T-helper 17 cell (primary cell): ENCODE measurements around the gene SUCLG1. TPM values are rescaled to one million over a fixed set of nuclear protein-coding genes. Genes with fewer than 3 reads are reported as not detected.

Experiments
- ATAC-seq: fragments of 150-1000 bp; cut with Tn5 transposase; 2 replicates; pipeline ENCODE4 v1.10.0; 2021; ENCODE audit warnings: mild to moderate bottlenecking, moderate library complexity
- DNase-seq, 3 donors: peaks; one replicate each; pipeline versions ENCODE4 v3.0.0 to v3.0.0-alpha.2; 2020 to 2021
- H3K9me3 ChIP-seq: one replicate; pipeline ENCODE4 v1.7.0; 2013; ENCODE audit warnings: low read length, mild to moderate bottlenecking; ENCODE audit not compliant: control insufficient read depth, poor library complexity, severe bottlenecking
- H3K27ac Mint-ChIP-seq: one replicate; pipeline ENCODE4 v1.8.0; 2022; ENCODE audit warnings: mild to moderate bottlenecking, moderate library complexity, mixed read lengths
- H3K27me3 Mint-ChIP-seq: one replicate; pipeline ENCODE4 v1.8.0; 2022; ENCODE audit warnings: mixed read lengths
- H3K36me3 Mint-ChIP-seq: one replicate; pipeline ENCODE4 v1.8.0; 2022; ENCODE audit warnings: low read depth, mixed read lengths
- H3K4me1 Mint-ChIP-seq: one replicate; pipeline ENCODE4 v1.8.0; 2022; ENCODE audit warnings: mild to moderate bottlenecking, mixed read lengths
- H3K4me3 Mint-ChIP-seq: one replicate; pipeline ENCODE4 v1.8.0; 2022; ENCODE audit warnings: mild to moderate bottlenecking, moderate library complexity, mixed read lengths
- total RNA-seq, 4 donors: library from RNA in 2 of 4; stranded (reverse) in 2 of 4; gene quantifications; one replicate each; pipeline ENCODE4 v1.2.3 and lab custom pipeline; 2022 to 2026

Gene SUCLG1
- total RNA-seq, 2 donors from 2014 or later, result 45.8 to 51.1 TPM

DNA sequence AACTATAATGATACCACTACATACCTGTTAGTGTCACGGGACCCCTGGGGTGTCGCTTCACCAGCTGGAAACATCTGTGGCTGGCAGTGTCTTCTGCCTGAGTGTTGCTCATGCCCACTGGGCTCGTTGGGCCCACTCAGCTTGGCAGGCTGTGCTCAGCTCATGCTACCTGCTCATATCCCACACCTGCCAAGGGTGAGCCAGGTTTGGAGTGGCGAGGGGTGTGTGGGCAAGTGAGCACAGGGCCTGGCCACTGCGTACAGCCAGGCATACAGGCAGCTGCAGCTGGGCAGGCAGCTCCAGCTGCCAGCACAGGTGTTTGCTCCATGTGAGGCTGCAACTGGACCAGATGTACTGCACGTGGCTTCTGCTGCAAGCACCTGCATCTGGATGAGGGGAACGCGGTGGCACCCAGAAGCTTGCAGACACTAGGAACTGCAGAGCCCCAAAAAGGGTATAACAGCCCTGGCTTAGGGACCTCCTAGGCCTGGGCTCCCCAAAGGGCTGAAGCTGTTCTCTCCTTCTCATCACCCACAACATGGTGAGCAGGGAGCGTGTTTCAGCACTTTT lies 70.1 kb downstream of the SUCLG1 start:
- Mint-ChIP-seq H3K27me3 (peaks cover 54% of the 10 kb centered on the region), H3K27ac (no peak overlapping the region), H3K4me1 (no peaks in the 10 kb centered on the region), H3K36me3 (peaks cover 4% of the 10 kb centered on the region), H3K4me3 (no peak overlapping the region)
- no peak for DNase-seq
- H3K9me3 ChIP-seq, result no peaks in the 10 kb centered on the region
- ATAC-seq, result no peak

- H3K27me3 Mint-ChIP-seq, result peaks cover 59% of the 10 kb centered on the region
- H3K36me3 Mint-ChIP-seq, result peaks cover 5% of the 10 kb centered on the region
- DNase-seq (no peak), ATAC-seq (no peak)
- no peak overlapping the region for H3K4me3 Mint-ChIP-seq
- no peak overlapping the region for H3K27ac Mint-ChIP-seq
- no peaks in the 10 kb centered on the region for H3K9me3 ChIP-seq
- H3K4me1 Mint-ChIP-seq, result no peaks in the 10 kb centered on the region
These were observed 70.9 kb downstream of the SUCLG1 start for GRCh38 chr2:84388133-84388532.

GRCh38 chr2:84386336-84387040 lies 72.6 kb downstream of the SUCLG1 start:
- DNase-seq, result no peak
- Mint-ChIP-seq H3K4me1 (no peaks in the 10 kb centered on the region), H3K36me3 (peaks cover 6% of the 10 kb centered on the region), H3K4me3 (no peak overlapping the region), H3K27me3 (peaks cover 59% of the 10 kb centered on the region), H3K27ac (no peak overlapping the region)
- no peaks in the 10 kb centered on the region for H3K9me3 ChIP-seq
- ATAC-seq, result no peak

DNA sequence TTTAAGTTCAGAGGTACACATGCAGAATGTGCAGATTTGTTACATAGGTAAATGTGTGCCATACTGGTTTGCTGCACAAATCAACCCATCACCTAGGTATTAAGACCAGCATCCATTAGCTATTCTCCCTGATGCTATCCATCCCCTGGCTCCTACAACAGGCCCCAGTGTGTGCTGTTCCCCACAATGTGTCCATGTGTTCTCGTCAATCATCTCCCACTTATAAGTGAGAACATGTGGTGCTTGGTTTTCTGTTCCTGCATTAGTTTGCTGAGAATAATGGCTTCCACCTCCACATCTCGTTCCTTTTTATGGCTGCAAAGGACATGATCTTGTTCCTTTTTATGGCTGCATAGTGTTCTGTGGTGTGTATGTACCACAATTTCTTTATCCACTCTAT lies 75.8 kb downstream of the SUCLG1 start:
- no peaks in the 10 kb centered on the region for H3K9me3 ChIP-seq
- Mint-ChIP-seq H3K27me3 (peaks cover 58% of the 10 kb centered on the region), H3K27ac (no peak overlapping the region), H3K4me3 (no peak overlapping the region), H3K4me1 (peaks cover 2% of the 10 kb centered on the region), H3K36me3 (peaks cover 5% of the 10 kb centered on the region)
- DNase-seq (no peak), ATAC-seq (no peak)

DNA sequence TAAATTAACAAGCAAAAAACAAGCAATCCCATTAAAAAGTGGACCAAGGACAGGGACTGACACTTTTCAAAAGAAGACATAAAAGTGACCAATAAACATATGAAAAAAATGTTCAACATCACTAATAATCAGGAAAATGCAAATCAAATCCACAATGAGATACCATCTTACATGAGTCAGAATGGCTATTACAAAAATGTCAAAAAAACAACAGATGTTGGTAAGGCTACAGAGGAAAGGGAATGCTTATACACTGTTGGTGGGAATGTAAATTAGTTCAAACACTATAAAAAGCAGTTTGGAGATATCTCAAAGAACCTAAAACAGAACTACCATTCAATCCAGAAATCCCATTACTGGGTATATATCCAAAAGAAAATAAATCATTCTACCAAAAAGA lies 78.2 kb downstream of the SUCLG1 start:
- H3K36me3 Mint-ChIP-seq, result peaks cover 5% of the 10 kb centered on the region
- H3K4me1 Mint-ChIP-seq, result peaks cover 2% of the 10 kb centered on the region
- DNase-seq, result no peak
- H3K27ac Mint-ChIP-seq, result no peak overlapping the region
- peaks cover 38% of the 10 kb centered on the region for H3K27me3 Mint-ChIP-seq
- ATAC-seq, result no peak
- no peaks in the 10 kb centered on the region for H3K9me3 ChIP-seq
- H3K4me3 Mint-ChIP-seq, result no peak overlapping the region

DNA sequence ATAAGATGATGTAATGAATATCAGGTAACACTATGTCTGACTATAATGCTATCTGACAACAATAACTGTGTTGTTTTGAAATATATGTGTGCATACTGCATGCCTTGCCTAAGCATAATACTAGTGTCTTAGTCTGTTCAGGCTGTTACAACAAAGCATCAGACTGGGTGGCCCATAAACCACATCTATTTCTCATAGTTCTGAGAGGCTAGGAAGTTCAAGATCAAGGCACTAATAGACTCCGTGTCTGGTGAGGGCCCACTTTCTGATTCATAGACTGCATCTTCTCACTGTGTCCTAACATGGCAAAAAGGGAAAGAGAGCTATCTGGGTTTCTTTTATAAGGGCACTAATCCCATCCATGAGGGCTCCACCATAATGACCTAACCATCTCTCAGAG lies 80.1 kb downstream of the SUCLG1 start:
- H3K36me3 Mint-ChIP-seq, result peaks cover 4% of the 10 kb centered on the region
- ATAC-seq (no peak), DNase-seq (no peak)
- H3K9me3 ChIP-seq, result no peaks in the 10 kb centered on the region
- peaks cover 2% of the 10 kb centered on the region for H3K4me1 Mint-ChIP-seq
- peaks cover 28% of the 10 kb centered on the region for H3K27me3 Mint-ChIP-seq
- H3K27ac Mint-ChIP-seq, result no peak overlapping the region
- H3K4me3 Mint-ChIP-seq, result no peak overlapping the region

- Mint-ChIP-seq H3K27me3 (peaks cover 26% of the 10 kb centered on the region), H3K4me3 (no peak overlapping the region), H3K36me3 (peaks cover 5% of the 10 kb centered on the region), H3K27ac (no peak overlapping the region), H3K4me1 (no peaks in the 10 kb centered on the region)
- DNase-seq (no peak), ATAC-seq (no peak)
- no peaks in the 10 kb centered on the region for H3K9me3 ChIP-seq
These were observed 84.1 kb downstream of the SUCLG1 start for GRCh38 chr2:84375020-84375419.

GRCh38 chr2:84373866-84374265 lies 85.2 kb downstream of the SUCLG1 start:
- no peaks in the 10 kb centered on the region for H3K4me1 Mint-ChIP-seq
- no peak overlapping the region for H3K27ac Mint-ChIP-seq
- ATAC-seq, result no peak

More at GRCh38 chr2:84373866-84374265, 85.2 kb downstream of the SUCLG1 start:
- no peaks in the 10 kb centered on the region for H3K9me3 ChIP-seq
- H3K36me3 Mint-ChIP-seq, result peaks cover 5% of the 10 kb centered on the region
- DNase-seq, result no peak
- peaks cover 23% of the 10 kb centered on the region for H3K27me3 Mint-ChIP-seq
- no peak overlapping the region for H3K4me3 Mint-ChIP-seq

Other genes starting within 250 kb of the SUCLG1 start
- gene DNAH6, start 57.2 kb upstream of the SUCLG1 start, total RNA-seq, result 1 to 10 TPM in 1 of 2 donors, under 1 TPM in 1; 0.52 to 1.0 TPM